ENCODE results near the gene BACH2.

BACH2 gene

DNA sequence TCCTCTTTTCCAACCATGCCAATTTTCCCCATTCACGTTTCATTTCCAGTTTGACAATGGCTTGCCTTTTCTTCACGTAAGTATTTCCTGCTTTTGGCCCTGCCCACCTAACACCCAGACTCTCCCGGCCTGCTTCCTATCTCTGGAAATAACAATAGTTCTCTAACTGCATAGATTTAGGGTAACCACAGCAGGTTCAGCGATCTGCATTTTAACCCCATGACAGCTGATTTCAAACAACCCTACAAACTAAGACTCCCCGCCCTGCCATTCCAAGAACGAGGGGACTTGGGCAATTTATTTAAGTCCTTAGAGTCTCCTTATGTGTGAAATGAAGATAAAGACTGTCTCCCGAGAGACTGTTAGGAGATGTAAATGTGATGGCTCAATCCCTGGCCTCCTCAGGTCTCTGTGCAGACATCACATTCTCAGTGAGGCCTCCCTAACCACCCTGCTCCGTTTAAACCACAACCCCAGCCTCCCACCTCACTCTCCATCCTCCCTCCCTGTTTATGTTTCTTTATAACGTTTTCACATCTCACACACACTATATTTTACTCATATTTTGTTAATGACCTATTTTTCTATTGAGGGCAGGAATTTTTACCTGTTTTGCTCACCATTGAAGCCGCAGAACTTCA is 267.5 kb downstream of the BACH2 start:
- Histone ChIP-seq H3K4me3 (ENCODE audit: low read length) (no peak overlapping the region), H3F3A (ENCODE audit: control insufficient read depth, insufficient read depth) (peaks cover 16% of the 10 kb centered on the region), H3K36me3 (ENCODE audit: control insufficient read depth, low read length) (peaks cover 73% of the 10 kb centered on the region), H4K20me1 (ENCODE audit: control insufficient read depth, insufficient read depth, low read depth, low read length) (peaks cover 31% of the 10 kb centered on the region), H3K9me3 (ENCODE audit: control insufficient read depth, insufficient read depth, low read length) (no peaks in the 10 kb centered on the region), H3K79me2 (ENCODE audit: control insufficient read depth, low read length) (peaks cover 79% of the 10 kb centered on the region), H3K4me1 (ENCODE audit: control insufficient read depth, low read length) (peaks cover 11% of the 10 kb centered on the region), H3K4me2 (ENCODE audit: low read length) (no peak overlapping the region), H3K27me3 (ENCODE audit: control insufficient read depth, low read length) (no peaks in the 10 kb centered on the region), H3K27ac (ENCODE audit: low read depth, low read length) (no peak overlapping the region), H3K9me2 (replicated peaks; ENCODE audit: control insufficient read depth, low read length) (no peaks in the 10 kb centered on the region)
- TF ChIP-seq, protein P1, sequence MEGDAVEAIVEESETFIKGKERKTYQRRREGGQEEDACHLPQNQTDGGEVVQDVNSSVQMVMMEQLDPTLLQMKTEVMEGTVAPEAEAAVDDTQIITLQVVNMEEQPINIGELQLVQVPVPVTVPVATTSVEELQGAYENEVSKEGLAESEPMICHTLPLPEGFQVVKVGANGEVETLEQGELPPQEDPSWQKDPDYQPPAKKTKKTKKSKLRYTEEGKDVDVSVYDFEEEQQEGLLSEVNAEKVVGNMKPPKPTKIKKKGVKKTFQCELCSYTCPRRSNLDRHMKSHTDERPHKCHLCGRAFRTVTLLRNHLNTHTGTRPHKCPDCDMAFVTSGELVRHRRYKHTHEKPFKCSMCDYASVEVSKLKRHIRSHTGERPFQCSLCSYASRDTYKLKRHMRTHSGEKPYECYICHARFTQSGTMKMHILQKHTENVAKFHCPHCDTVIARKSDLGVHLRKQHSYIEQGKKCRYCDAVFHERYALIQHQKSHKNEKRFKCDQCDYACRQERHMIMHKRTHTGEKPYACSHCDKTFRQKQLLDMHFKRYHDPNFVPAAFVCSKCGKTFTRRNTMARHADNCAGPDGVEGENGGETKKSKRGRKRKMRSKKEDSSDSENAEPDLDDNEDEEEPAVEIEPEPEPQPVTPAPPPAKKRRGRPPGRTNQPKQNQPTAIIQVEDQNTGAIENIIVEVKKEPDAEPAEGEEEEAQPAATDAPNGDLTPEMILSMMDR (IDR thresholded peaks at IDR 0.05; ENCODE audit: low read depth, low read length, poor library complexity, severe bottlenecking), result no peak
- TF ChIP-seq EZH2phosphoT487 (IDR thresholded peaks at IDR 0.05; ENCODE audit: borderline replicate concordance, low read length), result no peak

DNA sequence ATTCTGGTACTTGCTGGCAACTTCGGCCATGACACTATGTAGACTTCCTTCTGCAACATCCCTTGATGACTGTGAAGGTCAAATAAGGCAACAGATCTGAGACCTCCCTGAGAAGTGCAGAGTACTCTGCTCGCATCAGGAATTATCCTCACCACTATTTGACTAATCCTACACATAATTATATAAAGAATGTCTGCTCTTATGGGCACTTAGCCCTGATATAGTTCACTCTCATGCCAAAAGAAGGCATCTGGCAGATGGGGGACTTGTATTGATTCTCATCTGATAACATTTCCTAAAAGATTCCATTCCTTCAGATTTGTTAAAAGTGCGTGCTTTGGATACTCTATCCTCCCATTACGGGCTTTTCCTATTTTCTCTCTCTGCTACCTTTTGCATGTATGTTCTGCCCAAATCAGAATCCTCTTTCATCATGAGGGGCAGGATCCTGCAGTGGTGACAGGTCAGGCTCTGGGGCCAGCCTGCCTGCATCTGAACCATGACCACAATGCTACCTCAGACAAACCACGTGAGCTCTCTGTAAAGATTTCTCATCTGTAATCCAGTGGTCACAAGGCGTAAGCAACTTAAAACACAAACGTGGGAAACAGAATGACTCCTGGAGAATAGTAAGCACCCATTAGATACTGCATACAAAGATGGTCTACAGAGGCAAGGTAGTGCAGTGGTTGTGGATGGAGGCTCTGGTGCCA is 268.4 kb downstream of the BACH2 start:
- peaks cover 3% of the 10 kb centered on the region for H3K4me1 ChIP-seq (ENCODE audit: control insufficient read depth, low read length)
- H3K9me3 ChIP-seq (ENCODE audit: control insufficient read depth, insufficient read depth, low read length), result no peaks in the 10 kb centered on the region
- H3K4me3 ChIP-seq (ENCODE audit: low read length), result no peak overlapping the region
- H3K36me3 ChIP-seq (ENCODE audit: control insufficient read depth, low read length), result peaks cover 73% of the 10 kb centered on the region
- peaks cover 31% of the 10 kb centered on the region for H4K20me1 ChIP-seq (ENCODE audit: control insufficient read depth, insufficient read depth, low read depth, low read length)
- H3K79me2 ChIP-seq (ENCODE audit: control insufficient read depth, low read length), result peaks cover 79% of the 10 kb centered on the region
- peaks cover 12% of the 10 kb centered on the region for H3F3A ChIP-seq (ENCODE audit: control insufficient read depth, insufficient read depth)
- no peaks in the 10 kb centered on the region for H3K9me2 ChIP-seq (replicated peaks; ENCODE audit: control insufficient read depth, low read length)
- H3K27ac ChIP-seq (ENCODE audit: low read depth, low read length), result no peak overlapping the region
- H3K4me2 ChIP-seq (ENCODE audit: low read length), result no peak overlapping the region
- TF ChIP-seq, protein P1 (IDR thresholded peaks at IDR 0.05; ENCODE audit: low read depth, low read length, poor library complexity, severe bottlenecking), result no peak
- no peak for TF ChIP-seq EZH2phosphoT487 (IDR thresholded peaks at IDR 0.05; ENCODE audit: borderline replicate concordance, low read length)
- no peaks in the 10 kb centered on the region for H3K27me3 ChIP-seq (ENCODE audit: control insufficient read depth, low read length)

DNA sequence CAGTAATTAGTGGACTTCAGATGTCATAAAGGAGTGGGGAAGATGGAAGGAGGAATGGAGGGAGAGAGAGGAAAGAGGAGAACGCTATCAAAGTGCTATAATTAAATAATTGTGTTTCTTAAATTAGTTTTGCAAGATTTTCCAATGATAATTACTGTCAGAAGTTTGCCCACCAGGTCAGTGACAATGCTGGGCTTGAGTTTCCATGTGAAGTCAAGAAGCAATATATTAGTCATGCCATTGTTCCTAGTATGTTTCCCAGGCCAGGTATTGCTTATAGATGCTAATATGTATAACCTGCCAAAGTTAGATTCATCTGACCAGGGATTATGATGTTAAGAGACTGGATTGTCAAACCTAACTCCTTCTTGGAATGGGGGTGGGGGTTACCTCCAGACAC is 270.4 kb downstream of the BACH2 start:
- H3K9me3 ChIP-seq (ENCODE audit: control insufficient read depth, insufficient read depth, low read length), result no peaks in the 10 kb centered on the region
- H3F3A ChIP-seq (ENCODE audit: control insufficient read depth, insufficient read depth), result peaks cover 22% of the 10 kb centered on the region
- H3K9me2 ChIP-seq (replicated peaks; ENCODE audit: control insufficient read depth, low read length), result no peaks in the 10 kb centered on the region
- 0 out of 2 replicates have a peak, but pooled peaks cover 2% of the 10 kb centered on the region for H3K4me1 ChIP-seq (ENCODE audit: control insufficient read depth, low read length)
- peaks cover 88% of the 10 kb centered on the region for H3K36me3 ChIP-seq (ENCODE audit: control insufficient read depth, low read length)
- H4K20me1 ChIP-seq (ENCODE audit: control insufficient read depth, insufficient read depth, low read depth, low read length), result peaks cover 34% of the 10 kb centered on the region
- no peak overlapping the region for H3K4me2 ChIP-seq (ENCODE audit: low read length)
- no peak for TF ChIP-seq EZH2phosphoT487 (IDR thresholded peaks at IDR 0.05; ENCODE audit: borderline replicate concordance, low read length)
- TF ChIP-seq, protein P1 (IDR thresholded peaks at IDR 0.05; ENCODE audit: low read depth, low read length, poor library complexity, severe bottlenecking), result no peak
- H3K79me2 ChIP-seq (ENCODE audit: control insufficient read depth, low read length), result peaks cover 92% of the 10 kb centered on the region
- no peaks in the 10 kb centered on the region for H3K27me3 ChIP-seq (ENCODE audit: control insufficient read depth, low read length)
- no peak overlapping the region for H3K4me3 ChIP-seq (ENCODE audit: low read length)
- no peak overlapping the region for H3K27ac ChIP-seq (ENCODE audit: low read depth, low read length)
